Measurements from ENCODE around the gene EPB41L4A. TPM values are rescaled to one million over a fixed set of nuclear protein-coding genes. Genes with fewer than 3 reads are reported as not detected.

The EPB41L4A gene
- total RNA-seq, 6 experiments from 2014 or later, result 0.07 TPM; not detected in 5

GRCh38 chr5:112205846-112206245 is 213.2 kb downstream of the EPB41L4A start:
- Mint-ChIP-seq H3K27me3 (ENCODE audit: insufficient read depth) (peaks cover 7% of the 10 kb centered on the region; the same call in 1 of the 2 replicates), H3K4me1 (ENCODE audit: low read depth) (no peaks in the 10 kb centered on the region), H3K27ac (no peak overlapping the region), H3K4me3 (no peak overlapping the region), H3K36me3 (ENCODE audit: low read depth) (no peaks in the 10 kb centered on the region), H3K9me3 (no peaks in the 10 kb centered on the region)
- DNase-seq, result no peak
- TF ChIP-seq CTCF (IDR thresholded peaks at IDR 0.05), result no peak

- no peak for TF ChIP-seq CTCF (IDR thresholded peaks at IDR 0.05)
- H3K36me3 Mint-ChIP-seq (ENCODE audit: low read depth), result no peaks in the 10 kb centered on the region
- no peaks in the 10 kb centered on the region for H3K9me3 Mint-ChIP-seq
- H3K4me3 Mint-ChIP-seq, result no peak overlapping the region
- H3K27me3 Mint-ChIP-seq (ENCODE audit: insufficient read depth), result peaks cover 9% of the 10 kb centered on the region
- DNase-seq, result no peak
- H3K4me1 Mint-ChIP-seq (ENCODE audit: low read depth), result no peaks in the 10 kb centered on the region
- H3K27ac Mint-ChIP-seq, result no peak overlapping the region
Measured at GRCh38 chr5:112203229-112203628, 215.8 kb downstream of the EPB41L4A start.

GRCh38 chr5:112202694-112203093 is 216.4 kb downstream of the EPB41L4A start:
- no peaks in the 10 kb centered on the region for H3K9me3 Mint-ChIP-seq
- no peaks in the 10 kb centered on the region for H3K4me1 Mint-ChIP-seq (ENCODE audit: low read depth)
- H3K36me3 Mint-ChIP-seq (ENCODE audit: low read depth), result no peaks in the 10 kb centered on the region

GRCh38 chr5:112201141-112201540 is 217.9 kb downstream of the EPB41L4A start:
- no peaks in the 10 kb centered on the region for H3K4me1 Mint-ChIP-seq (ENCODE audit: low read depth)
- no peak for TF ChIP-seq CTCF (IDR thresholded peaks at IDR 0.05)

More at GRCh38 chr5:112202694-112203093, 216.4 kb downstream of the EPB41L4A start:
- Mint-ChIP-seq H3K4me3 (no peak overlapping the region), H3K27ac (no peak overlapping the region), H3K27me3 (ENCODE audit: insufficient read depth) (peaks cover 9% of the 10 kb centered on the region)
- no peak for TF ChIP-seq CTCF (IDR thresholded peaks at IDR 0.05)
- no peak for DNase-seq

GRCh38 chr5:112200131-112200530 is 218.9 kb downstream of the EPB41L4A start:
- DNase-seq, result no peak
- Mint-ChIP-seq H3K27ac (no peak overlapping the region), H3K27me3 (ENCODE audit: insufficient read depth) (peaks cover 9% of the 10 kb centered on the region), H3K4me1 (ENCODE audit: low read depth) (no peaks in the 10 kb centered on the region), H3K4me3 (no peak overlapping the region), H3K36me3 (ENCODE audit: low read depth) (no peaks in the 10 kb centered on the region), H3K9me3 (no peaks in the 10 kb centered on the region)
- no peak for TF ChIP-seq CTCF (IDR thresholded peaks at IDR 0.05)

More at GRCh38 chr5:112201141-112201540, 217.9 kb downstream of the EPB41L4A start:
- H3K4me3 Mint-ChIP-seq, result no peak overlapping the region
- H3K27me3 Mint-ChIP-seq (ENCODE audit: insufficient read depth), result peaks cover 9% of the 10 kb centered on the region
- H3K36me3 Mint-ChIP-seq (ENCODE audit: low read depth), result no peaks in the 10 kb centered on the region
- H3K27ac Mint-ChIP-seq, result no peak overlapping the region
- no peaks in the 10 kb centered on the region for H3K9me3 Mint-ChIP-seq
- DNase-seq, result no peak

- TF ChIP-seq CTCF (IDR thresholded peaks at IDR 0.05), result no peak
- DNase-seq, result no peak
- Mint-ChIP-seq H3K27me3 (ENCODE audit: insufficient read depth) (peaks cover 7% of the 10 kb centered on the region), H3K4me3 (no peak overlapping the region), H3K36me3 (ENCODE audit: low read depth) (no peaks in the 10 kb centered on the region), H3K4me1 (ENCODE audit: low read depth) (no peaks in the 10 kb centered on the region), H3K27ac (no peak overlapping the region), H3K9me3 (no peaks in the 10 kb centered on the region)
Measured at GRCh38 chr5:112196584-112196983, 222.5 kb downstream of the EPB41L4A start.

Measured in HFFc6 (cell line).